ENCODE data around the gene TSPAN31. TPM values are rescaled to one million over a fixed set of nuclear protein-coding genes. Genes with fewer than 3 reads are reported as not detected.

The TSPAN31 gene
- total and polyA plus RNA-seq, 9 of the 15 experiments (the other 6 are each of a cell fraction or from before 2014, with no cell fraction given), result 11.3 to 26.4 (median 14.3) TPM

GRCh38 chr12:57782608-57783465 lies 38.0 kb downstream of the TSPAN31 start, which contains the start of gene TSFM (continued):
- TF ChIP-seq ZNF780A (CRISPR knock-in tag; IDR thresholded peaks at IDR 0.05), result no peak
- peak; percentile 43; the same call in 1 of the 2 replicates for TF ChIP-seq ZFX (CRISPR knock-in tag; IDR thresholded peaks at IDR 0.05)
- TF ChIP-seq, protein P1, sequence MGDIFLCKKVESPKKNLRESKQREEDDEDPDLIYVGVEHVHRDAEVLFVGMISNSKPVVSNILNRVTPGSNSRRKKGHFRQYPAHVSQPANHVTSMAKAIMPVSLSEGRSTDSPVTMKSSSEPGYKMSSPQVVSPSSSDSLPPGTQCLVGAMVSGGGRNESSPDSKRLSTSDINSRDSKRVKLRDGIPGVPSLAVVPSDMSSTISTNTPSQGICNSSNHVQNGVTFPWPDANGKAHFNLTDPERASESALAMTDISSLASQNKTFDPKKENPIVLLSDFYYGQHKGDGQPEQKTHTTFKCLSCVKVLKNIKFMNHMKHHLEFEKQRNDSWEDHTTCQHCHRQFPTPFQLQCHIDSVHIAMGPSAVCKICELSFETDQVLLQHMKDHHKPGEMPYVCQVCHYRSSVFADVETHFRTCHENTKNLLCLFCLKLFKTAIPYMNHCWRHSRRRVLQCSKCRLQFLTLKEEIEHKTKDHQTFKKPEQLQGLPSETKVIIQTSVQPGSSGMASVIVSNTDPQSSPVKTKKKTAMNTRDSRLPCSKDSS (IDR thresholded peaks at IDR 0.05; ENCODE audit: low read depth, partially characterized antibody), result no peak
- no peak for TF ChIP-seq CSDE1 (IDR thresholded peaks at IDR 0.05)
- TF ChIP-seq ZNF449 (CRISPR knock-in tag; IDR thresholded peaks at IDR 0.05), result no peak
- TF ChIP-seq, protein P2, sequence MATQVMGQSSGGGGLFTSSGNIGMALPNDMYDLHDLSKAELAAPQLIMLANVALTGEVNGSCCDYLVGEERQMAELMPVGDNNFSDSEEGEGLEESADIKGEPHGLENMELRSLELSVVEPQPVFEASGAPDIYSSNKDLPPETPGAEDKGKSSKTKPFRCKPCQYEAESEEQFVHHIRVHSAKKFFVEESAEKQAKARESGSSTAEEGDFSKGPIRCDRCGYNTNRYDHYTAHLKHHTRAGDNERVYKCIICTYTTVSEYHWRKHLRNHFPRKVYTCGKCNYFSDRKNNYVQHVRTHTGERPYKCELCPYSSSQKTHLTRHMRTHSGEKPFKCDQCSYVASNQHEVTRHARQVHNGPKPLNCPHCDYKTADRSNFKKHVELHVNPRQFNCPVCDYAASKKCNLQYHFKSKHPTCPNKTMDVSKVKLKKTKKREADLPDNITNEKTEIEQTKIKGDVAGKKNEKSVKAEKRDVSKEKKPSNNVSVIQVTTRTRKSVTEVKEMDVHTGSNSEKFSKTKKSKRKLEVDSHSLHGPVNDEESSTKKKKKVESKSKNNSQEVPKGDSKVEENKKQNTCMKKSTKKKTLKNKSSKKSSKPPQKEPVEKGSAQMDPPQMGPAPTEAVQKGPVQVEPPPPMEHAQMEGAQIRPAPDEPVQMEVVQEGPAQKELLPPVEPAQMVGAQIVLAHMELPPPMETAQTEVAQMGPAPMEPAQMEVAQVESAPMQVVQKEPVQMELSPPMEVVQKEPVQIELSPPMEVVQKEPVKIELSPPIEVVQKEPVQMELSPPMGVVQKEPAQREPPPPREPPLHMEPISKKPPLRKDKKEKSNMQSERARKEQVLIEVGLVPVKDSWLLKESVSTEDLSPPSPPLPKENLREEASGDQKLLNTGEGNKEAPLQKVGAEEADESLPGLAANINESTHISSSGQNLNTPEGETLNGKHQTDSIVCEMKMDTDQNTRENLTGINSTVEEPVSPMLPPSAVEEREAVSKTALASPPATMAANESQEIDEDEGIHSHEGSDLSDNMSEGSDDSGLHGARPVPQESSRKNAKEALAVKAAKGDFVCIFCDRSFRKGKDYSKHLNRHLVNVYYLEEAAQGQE (IDR thresholded peaks at IDR 0.05; ENCODE audit: borderline replicate concordance), result peak; percentile 56; the same call in 1 of the 2 replicates
- TF ChIP-seq, protein P2 (CRISPR knock-in tag; IDR thresholded peaks at IDR 0.05; ENCODE audit: low read depth), result peak; percentile 54; the same call in 1 of the 2 replicates
- no peak for TF ChIP-seq ZC3H8 (IDR thresholded peaks at IDR 0.05)
- TF ChIP-seq E2F1 (CRISPR knock-in tag; IDR thresholded peaks at IDR 0.05), result no peak
- 0 out of 2 replicates have a peak, but pooled peaks have one; percentile 20 for TF ChIP-seq USF1 (CRISPR knock-in tag; IDR thresholded peaks at IDR 0.05)
- no peak; the same call in 1 of the 2 replicates for TF ChIP-seq GATAD2A (IDR thresholded peaks at IDR 0.05)

Measured in K562 (cell line).